Endothelial cell of umbilical vein (primary cell): ENCODE measurements around the gene RYR2.

Experiments used
- CTCF ChIP-seq, 2 donors: IDR thresholded peaks; 1 replicate in 1 of 2; 2 replicates in 1 of 2; pipeline ENCODE4 v1.5.1; 2011; ENCODE audit warnings: low read length in 2 of 2, mild to moderate bottlenecking in 2 of 2, moderate library complexity in 2 of 2, control low read depth in 1 of 2, inconsistent platforms in 1 of 2, low read depth in 1 of 2; ENCODE audit not compliant: insufficient read depth in 1 of 2; ENCODE audit errors: extremely low read depth in 1 of 2
- EZH2 ChIP-seq: IDR thresholded peaks from 2 replicates; pipeline ENCODE4 v1.6.1; 2012; ENCODE audit warnings: borderline replicate concordance, low read depth, mild to moderate bottlenecking, moderate library complexity, low read length, inconsistent platforms; ENCODE audit not compliant: severe bottlenecking
- POLR2A ChIP-seq: IDR thresholded peaks from 2 replicates; pipeline ENCODE4 v1.6.1; 2012; ENCODE audit warnings: low read depth, mild to moderate bottlenecking, control low read depth, low read length

GRCh38 chr1:237247442-237247841, 205.5 kb downstream of the RYR2 start:
- TF ChIP-seq CTCF (IDR thresholded peaks at IDR 0.05; ENCODE audit: extremely low read depth in 1 of 2, insufficient read depth in 1 of 2, low read depth in 1 of 2, low read length in 2 of 2) (no peak), POLR2A (no peak), EZH2 (no peak)
